Measurements from ENCODE around the gene GYG1.

DNA sequence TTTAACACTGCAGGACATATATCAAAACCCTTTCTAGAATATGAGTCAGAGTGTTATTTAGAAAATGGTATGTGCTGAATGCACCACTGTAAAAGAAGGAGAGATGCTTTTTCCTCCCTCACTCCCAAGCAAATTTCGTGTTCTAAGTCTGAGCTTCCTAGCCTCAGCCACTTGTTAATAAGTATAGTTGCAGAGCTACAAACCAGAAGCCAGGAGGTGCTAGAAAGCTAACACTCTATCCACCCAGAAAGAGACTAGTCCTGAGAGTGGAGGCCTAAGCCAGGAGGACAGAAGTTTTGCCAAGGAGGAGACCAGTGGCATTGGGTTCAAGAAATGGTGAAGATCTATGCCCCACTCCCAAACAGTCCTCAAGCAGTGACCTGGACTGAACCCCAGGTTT, 40.5 kb upstream of the GYG1 start:
- TF ChIP-seq, protein P1, sequence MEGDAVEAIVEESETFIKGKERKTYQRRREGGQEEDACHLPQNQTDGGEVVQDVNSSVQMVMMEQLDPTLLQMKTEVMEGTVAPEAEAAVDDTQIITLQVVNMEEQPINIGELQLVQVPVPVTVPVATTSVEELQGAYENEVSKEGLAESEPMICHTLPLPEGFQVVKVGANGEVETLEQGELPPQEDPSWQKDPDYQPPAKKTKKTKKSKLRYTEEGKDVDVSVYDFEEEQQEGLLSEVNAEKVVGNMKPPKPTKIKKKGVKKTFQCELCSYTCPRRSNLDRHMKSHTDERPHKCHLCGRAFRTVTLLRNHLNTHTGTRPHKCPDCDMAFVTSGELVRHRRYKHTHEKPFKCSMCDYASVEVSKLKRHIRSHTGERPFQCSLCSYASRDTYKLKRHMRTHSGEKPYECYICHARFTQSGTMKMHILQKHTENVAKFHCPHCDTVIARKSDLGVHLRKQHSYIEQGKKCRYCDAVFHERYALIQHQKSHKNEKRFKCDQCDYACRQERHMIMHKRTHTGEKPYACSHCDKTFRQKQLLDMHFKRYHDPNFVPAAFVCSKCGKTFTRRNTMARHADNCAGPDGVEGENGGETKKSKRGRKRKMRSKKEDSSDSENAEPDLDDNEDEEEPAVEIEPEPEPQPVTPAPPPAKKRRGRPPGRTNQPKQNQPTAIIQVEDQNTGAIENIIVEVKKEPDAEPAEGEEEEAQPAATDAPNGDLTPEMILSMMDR (IDR thresholded peaks at IDR 0.05; ENCODE audit: low read length) = peak; percentile 41
- TF ChIP-seq EZH2phosphoT487 (IDR thresholded peaks at IDR 0.05; ENCODE audit: low read length) (no peak), EZH2 (optimal IDR thresholded peaks at IDR 0.05; ENCODE audit: low read depth, low read length) (no peak)
